Retina (tissue), 1 donor: ENCODE measurements around the gene PLCH2.
"Not testable (repeated sequence)": the region's sequence is repeated elsewhere in the genome, so short reads cannot be mapped to it uniquely, and the experiment has no call there.

ENCODE experiments used
- DNase-seq: peaks from one replicate; pipeline ENCODE4 v3.0.0-alpha.2; 2016

Gene PLCH2

DNA sequence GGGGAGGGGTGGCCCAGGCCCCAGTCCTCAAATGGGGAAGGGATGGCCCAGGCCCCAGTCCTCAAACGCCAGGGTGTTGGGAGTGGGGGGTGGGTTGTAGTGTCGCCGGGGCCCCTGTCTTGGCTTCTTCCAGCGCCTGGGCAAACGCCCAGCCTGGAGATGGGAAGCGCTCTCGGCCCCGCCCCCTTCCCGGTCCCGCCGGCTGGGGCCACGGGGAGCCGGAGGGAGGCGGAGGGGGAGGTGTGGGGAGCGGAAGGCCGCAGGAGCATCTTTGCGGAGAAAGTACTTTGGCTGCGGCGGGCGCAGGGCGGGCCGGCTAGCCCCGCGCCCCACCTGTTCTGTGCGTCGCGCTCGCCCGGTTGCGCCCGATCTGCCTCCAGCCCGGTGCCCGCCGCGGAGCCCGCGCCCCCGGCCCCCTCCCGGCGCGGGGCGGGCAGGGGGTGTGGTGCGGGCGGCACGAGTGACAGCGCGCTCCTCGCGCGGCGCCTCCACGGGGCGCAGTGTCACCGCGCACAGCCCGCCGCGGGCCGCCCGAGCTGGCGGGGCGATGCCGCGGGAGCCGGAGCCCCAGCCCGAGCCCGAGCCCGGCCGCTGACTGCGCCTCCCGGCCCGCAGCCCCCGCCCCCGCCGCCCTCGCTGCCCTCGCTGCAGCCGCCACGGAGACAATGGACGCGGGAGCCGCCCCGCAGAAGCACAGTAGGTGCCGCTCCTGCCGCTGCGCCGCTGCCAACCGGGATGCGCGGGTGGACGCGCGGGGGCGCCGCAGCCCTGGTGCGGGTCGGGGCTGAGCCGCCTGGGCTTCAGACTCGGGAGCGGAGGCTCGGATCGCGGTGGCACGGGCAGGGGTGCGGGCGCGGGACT lies 32.6 kb upstream of the PLCH2 start:
- peak; percentile 51 for DNase-seq

DNA sequence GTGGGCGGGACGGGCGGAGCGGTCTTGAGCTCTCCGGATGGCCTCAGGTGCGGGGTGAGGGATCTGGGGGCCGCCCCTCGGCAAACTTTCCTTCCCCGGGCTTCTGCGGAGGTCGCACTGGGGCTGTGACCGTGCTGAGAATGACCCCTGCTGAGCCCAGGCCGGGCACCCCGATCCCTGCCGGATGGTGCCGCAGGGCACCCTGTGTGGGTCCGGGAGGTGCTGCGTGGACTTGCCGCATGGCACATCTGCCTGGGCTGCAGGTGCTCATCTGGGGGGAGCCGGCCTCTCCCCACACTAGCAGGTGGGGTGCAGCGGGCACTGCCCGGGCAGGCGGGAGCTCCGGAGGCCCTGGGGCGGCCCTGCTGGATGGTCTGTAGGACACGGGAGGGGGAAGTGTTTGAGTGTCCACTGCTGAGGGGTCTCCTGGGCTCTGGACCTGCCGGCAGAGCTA lies 31.9 kb upstream of the PLCH2 start:
- DNase-seq: peak; percentile 68

DNA sequence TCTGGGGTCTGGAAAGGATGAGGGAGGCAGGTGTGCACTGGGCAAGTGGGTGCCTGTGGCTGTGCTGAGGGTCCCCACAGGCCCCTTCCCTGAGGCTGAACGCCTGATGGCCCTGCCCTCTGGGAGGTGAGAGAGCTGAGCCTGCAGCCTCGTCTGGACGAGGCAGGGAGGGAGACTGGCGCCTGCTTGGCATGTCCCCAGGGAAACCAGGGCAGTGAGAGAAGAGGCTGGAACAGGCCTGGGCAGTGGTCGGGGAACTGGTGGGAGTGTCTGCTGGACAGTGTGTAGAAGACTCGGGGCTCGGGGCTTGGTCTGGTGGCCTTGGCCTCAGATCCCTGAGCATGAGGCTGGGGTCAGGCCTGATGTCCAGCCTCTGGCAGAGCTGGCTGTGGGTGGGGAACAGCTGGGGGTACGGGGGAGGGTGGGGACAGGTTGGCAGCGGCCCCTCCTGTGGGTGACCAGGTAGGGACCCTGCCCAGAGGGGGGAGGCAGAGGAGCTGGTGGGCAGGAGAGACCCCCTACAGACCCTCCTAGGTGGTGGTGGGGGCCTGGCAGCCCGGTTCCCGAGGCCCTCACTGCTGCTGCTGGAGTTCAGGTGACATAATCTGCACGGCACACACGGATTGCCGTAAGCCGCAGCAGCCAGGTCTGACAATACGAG lies 30.8 kb upstream of the PLCH2 start:
- DNase-seq: peak; percentile 49

DNA sequence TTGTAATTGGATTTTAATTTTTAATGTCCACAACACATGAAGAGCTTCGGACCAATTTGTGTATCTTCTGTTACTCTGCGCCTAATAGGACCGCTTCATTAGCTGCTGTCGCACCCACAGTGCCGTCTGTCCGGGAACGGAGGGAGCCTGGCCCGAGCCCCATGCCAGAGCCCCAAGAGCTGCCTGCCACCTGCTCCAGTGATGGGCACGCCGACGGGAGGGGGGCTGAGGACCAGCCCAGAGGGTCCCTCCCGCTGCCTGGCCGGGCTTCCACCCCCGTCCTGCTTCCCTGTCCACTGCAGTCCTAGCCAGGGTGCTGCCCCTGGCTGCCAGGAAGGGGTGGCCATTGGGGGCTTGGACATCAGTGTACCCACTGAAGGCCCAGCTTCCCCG lies 30.3 kb upstream of the PLCH2 start:
- no peak for DNase-seq

DNA sequence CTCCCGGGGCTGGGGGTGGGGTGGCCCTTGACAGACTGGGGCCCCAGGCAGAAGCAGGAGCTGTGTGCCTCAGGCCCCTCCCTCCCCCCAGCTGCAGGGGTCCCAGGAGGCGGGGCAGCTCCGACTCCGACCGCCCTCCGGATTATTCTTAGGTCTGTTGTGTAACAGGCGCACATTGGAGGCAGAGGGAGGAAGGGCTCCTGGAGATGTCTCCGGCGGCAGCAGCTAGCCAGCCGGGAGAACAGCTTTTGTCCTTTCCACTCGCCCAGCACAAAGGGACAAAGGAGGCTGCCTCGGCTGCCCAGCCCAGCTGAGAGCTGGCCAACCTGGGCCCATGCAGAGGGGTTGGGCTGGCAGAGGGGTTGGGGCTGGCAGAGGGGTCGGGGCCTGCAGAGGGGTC lies 29.7 kb upstream of the PLCH2 start:
- DNase-seq: peak; percentile 78

DNA sequence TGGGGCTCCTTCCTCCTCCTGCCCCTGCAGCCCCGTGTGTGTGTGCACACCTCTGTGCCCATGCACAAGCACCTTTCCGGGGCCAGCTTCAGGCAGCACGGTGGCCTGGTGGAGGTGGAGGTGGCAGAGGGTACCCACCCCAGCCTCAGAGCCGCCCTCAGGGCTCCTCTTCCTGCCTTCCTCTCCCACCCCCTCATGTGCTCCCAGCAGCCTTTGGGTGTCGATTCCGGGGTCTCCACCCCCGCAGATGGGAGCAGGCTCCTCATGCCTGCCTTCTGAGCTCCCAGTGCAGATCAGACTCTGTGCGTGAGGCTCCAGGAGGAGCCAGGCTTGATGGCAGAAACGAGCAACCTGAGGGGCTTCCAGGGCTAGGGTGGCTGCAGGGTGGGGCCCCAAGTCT lies 29.2 kb upstream of the PLCH2 start:
- DNase-seq: no peak

DNA sequence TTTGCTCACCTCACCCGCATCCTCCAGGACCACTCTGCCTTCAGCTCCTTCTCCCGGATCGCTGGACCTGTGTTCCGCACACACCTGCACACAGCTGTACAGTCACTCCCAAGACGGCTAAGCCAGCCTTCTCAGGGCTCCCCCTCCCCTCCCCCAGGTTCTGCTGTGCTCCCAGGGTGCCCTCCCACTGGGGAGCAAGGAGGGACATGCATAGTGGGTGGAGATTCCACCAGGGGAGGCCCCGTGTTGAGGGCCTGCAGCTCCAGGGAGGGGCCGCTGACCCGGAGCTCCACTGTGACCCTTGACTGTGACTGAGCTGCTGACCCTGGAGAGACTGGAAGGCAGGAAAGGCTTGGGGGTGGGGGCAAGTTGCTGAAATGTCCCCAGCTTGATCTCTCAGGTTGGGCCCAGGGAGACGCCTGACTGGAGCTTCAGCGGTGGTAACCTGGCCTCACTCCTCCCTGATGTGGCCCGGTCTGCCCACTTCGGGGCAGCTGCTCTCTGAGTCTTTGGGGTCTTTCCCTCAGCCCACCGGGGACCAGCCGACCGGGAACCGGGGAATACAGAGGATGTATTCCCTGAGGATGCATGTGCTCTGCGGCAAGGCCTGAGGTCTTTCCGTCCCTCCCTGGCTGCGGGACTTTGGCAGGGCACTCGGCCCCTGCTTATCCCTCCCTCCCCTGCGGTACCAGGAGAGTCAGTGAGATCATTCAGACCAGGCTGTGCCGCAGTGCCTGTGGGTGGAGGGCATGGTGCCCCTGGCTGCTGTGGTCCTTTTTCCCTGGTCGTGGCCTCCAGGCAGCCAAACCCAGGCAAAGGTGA lies 28.6 kb upstream of the PLCH2 start:
- no peak for DNase-seq

DNA sequence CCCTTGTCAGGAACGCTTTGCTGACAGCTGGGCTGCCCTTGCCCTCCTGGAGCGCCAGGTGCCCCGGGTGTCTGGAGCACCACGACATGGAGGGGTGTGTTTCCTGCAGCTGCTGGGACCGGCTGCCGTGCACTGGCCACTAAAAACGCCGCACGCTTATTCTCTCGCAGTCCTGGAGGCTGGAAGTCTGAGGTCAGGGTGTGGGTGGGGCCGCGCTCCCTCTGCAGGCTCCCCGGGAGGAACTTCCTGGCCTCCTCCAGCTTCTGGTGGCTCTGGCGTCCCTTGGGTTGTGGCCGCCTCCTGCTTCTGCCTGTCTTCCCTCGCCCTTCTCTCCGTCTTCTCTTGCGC lies 28.0 kb upstream of the PLCH2 start:
- DNase-seq: no peak

DNA sequence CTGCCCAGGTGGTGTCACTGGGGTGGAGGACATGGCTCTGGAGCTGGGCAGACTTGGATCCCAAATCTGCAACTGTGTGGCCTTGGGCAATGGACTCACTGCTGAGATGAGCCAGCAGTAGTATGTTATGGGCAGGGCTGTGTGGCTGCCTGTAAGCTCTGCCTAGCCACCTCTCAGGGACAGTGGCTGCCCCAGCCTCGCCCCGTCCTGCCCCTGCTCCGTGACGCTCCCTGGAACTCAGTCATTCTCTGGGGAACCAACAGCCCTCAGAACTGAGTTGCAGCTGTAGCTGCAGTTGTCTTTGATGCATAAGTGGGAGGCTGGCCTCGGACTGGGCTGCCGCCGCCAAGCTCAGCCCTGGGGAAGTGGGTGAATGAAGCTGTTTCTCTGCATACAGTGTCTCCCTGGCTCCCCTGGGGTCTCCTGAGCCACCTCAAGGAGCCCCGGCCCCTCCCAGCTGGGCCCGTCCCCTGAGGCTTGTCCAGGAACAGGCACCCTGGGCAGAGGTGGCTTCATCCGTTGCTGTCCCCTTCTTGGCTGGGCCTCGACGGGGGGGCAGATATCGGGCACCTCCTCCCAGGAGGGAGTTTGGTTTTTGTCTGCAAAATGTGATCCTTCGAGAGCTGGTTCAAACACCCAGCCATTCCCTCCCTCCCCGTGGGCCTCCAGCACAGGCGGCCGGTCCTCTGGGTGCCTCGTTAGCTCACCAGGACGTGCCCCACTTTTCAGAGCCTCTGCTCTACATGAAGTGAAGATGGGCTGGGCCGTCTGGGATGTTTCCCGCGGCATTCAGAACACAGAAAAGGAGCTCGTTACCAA lies 26.2 kb upstream of the PLCH2 start:
- DNase-seq: peak; percentile 52

DNA sequence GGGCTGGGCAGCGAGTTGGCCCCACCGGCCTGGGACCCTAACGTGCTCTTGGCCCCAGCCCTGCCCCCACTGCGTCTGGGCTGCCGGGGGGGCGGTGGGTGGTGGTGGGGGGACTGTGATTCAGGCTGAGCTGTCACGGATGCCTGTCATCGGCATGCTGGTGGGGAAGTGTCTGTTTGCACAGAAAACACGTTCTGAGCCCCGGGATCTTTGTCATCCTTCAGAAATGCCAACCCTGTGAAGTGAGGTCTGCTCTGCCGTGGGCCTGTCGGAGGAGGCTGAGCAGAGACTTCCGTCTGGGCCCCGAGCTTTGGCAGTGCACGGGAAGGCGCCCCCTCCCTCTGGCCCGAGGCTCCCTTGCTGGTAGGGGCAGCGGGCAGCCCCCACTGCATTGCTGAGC lies 24.3 kb upstream of the PLCH2 start:
- DNase-seq: peak; percentile 58

DNA sequence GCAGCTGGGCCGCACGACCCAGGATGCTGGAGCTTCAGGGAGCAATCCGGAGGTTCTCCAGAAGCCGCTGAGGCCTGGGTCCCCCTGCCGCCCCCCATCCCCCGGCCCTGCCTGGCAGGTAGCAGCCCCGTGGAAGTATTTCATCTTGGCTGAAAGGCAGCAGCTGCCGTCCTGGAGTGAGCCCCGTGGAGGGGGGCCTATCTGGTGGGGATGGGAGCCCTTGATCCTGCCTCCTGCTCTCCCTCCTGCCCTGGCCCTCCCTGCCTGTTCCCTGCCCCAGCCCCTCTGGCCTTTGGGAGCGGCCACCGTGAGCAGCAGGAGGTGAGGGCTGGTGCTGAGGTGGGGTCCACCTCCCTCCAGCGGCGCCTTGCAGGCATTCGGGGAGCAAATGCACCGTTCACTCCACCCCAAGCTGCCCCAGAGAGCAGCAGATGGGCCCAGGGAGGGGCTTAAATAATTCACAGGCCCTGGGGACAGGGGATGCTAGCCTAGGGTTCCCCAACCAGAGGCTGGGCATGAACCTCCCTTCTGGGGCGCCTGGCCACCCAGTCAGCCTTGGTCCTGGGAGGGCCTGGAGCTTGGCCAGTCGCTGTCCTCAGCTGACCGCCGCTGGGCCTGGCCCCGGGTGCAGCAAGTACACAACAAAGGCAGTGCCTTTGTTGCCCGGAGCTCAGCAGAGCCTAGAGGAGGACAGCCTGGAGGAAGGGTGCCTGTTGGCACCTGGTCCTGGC lies 23.7 kb upstream of the PLCH2 start:
- DNase-seq: peak; percentile 59

DNA sequence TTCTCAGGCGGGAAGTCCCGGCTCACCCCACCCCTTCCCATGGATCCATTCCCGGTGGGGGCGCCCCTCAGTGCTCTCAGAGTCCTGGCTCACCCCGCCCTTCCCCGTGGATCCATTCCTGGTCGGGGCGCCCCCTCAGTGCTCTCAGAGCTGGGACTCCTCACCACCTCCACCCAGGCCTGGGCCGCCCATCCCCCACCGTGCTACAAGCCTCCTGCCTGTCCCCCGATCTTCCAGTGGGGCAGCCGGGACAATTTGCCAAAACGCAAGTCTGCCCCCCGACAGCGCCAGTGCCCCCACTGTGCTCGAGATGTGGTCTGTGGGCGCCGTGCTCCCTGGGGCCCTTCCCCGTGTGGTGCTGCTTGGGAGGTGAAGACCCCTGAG lies 23.2 kb upstream of the PLCH2 start:
- DNase-seq: no peak

DNA sequence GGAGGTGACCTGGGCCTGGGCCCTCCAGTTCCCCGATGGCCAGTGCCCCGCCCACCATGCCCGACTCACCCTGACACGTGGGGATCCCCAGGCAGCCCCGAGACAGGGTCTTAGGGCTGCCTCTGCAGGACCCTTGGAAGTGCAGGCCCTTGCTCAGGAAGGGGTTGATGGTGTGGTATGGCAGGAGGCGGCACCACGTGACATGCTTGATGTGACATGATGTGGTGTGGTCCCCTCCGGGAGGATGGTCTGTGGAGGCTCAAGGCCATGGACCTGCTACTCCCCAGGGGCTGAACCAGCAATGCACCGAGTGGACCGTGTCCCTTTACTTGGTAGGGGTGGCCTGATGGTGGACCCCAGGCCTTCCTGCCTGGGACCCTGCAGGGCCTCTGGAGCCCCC lies 21.9 kb upstream of the PLCH2 start:
- DNase-seq: no peak

DNA sequence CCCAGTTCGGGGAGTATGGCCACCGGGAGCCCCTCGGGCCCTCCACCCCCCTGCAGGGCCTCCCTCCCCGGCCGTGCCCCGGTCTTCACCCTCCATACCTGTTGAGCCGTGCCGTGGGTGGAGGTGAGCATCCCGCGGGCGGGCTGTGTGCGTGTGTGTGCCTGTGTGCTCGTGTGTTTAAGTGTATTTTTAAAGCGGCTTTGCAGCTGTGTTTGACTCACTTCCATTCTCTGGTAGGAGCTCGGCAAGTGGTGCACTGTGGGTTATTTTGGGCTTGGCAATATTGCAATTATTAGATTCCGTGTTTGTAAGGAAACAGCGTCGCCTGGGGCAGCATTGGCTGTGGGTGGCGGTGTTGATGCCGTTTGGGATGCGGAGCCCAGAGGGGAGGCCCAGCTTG lies 20.3 kb upstream of the PLCH2 start:
- DNase-seq: no peak

DNA sequence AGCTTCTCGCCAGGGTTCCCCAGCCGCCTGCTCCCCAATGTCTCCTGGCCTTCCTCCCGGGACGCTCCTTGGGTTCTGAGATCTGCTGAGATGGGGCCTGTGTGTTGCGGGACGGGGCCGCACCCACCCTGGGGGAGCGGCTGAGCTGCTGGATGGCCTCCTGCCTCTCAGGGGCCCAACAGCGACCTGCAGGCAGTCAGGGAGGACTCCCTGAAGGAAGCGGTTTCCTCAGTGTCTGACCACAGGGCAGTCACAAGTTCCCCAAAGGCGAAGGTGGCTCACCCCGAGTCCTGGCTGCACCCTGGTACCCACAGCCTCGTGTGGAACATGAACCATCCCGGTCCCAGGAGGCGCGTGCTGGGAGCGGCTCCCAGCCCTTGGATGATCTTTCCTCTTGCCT lies 18.6 kb upstream of the PLCH2 start:
- no peak for DNase-seq

DNA sequence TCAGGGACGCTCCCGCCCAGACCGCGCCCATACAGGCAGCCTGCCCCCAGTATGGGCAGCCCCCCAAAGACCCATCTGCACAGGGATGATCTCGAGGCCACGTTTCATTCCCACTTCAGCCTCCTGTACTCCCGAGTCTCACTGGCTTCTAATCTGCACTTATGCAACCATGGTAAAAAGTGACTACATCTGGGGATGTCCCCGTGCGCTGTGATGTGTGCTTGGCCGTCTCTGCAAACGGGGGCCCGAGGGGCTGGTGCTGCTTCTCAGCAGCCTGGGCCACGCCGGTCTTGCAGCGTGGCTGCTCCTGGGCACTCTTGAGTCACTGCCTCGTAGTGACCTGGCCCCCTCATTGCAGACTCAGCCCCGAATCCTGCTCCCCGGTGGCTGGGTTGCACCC lies 17.4 kb upstream of the PLCH2 start:
- no peak for DNase-seq

DNA sequence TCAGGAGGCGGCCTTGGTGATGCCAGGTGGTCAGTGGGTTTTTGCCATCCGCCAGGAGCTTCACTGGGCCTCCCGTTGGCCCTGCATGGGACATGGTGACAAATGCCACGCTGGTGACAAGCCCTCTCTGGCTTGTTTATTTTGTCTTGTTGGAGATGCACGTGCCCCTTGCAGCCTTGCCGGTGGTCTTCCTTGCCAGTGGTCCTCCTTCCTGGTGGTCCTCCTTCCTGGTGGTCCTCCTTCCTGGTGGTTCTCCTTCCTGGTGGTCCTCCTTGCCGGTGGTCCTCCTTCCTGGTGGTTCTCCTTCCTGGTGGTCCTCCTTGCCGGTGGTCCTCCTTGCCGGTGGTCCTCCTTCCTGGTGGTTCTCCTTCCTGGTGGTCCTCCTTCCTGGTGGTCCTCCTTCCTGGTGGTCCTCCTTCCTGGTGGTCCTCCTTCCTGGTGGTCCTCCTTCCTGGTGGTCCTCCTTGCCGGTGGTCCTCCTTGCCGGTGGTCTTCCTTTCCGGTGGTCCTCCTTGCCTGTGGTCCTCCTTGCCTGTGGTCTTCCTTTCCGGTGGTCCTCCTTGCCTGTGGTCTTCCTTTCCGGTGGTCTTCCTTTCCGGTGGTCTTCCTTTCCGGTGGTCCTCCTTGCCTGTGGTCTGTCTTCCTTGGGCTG lies 16.9 kb upstream of the PLCH2 start:
- DNase-seq: not testable (repeated sequence)

DNA sequence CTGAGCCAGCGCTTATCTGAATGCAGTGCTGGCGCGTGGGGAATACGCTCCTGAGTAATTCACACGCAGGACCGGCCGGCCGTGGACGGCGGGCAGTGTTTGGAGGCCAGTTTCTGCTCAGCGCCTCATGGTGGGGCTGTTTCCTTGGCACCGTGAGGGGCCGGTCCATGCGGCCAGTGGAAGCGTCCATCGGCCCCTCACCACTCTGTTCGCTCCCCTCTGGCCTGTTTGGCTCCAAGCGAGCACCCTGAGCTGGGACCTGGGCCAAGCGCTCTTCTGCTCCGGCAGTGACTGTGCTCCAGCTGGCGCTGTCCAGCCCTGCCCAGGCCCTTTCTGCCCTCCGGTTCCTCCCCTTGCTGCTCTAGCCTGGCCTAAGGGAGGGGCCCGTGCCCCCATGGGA lies 16.3 kb upstream of the PLCH2 start:
- DNase-seq: peak; percentile 61

DNA sequence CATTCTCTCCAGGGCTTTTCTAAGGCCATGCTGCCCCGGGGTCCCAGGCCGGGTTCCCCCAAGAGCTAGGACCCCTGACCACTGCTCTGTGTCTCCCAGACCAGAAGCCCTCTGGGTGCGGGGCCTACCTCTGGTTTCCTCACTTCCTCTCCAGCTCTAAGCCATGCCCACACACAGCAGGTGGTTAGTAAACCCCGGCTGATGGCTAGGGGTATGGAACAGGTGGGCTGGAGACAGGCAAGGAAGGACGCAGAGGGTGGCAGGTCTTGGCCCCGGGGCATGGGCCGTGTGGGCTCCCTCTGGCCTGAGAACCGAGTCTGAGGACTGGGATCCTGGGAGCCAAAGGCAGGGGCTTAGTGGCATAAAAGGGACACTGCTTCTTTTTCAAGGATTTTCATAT lies 15.9 kb upstream of the PLCH2 start:
- DNase-seq: no peak

DNA sequence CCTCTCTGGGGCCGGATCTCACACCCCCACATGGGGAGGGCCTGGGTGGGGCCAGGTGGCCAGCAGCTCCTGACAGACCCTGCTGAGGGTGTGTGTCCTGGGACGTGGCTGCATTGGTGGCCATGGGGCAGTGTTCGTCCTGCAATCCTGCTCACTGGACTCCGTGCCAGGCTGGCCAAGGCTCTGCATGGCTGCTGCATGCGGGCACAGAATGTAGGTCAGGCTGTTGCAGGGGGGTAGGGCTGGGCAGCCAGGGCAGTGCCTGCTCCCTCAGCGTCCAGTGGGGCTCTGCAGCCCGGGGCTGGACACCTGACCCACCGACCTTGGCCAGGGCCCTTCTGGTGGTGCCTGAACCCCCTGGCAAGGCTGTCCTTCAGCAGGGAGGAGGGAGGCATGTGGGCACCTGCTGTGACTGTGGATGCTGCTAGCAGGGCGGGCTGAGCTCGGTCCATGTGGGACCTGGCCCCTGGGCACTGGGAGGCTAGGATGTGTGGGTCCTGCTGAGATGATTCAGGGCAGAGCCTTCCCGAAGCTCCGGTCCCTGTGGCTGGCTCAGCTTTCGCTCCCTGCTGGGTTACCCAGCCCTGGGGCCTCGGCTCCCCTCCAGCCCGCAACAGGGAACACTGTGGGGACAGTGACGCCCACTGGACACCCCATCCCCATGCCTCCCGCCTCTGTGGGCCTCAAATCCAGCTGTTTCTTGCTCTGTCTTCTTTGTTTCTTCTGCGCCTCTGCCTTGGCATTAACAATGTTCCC lies 14.9 kb upstream of the PLCH2 start:
- DNase-seq: no peak

DNA sequence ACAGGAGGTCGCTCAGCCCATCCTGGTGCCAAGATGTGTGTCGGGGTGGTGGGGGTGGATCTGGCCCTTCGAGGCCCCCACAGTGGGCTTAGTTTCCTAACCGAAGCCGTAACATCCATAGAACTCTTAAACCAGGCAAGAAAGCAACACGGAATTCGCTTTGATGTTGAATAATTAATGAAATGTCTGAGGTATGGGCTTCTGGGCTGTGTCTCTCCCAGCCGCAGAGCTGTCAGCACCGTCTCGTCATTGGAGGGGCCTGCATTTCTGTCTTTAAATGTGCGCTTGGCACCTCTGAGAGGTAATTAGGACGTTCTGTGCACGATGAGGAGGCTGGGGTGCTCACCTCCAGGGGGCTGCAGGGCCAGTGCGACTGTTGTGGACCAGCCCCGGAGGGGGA lies 13.3 kb upstream of the PLCH2 start:
- peak; percentile 64 for DNase-seq
